RWPE1 (cell line): ENCODE results near the gene KIRREL3.

Experiments used
- CTCF ChIA-PET: fragments of 350-600 bp; sonication (Branson Sonifier 250); formaldehyde crosslinking; extraction: SDS; loops from one replicate; lab custom pipeline; 2021; lab: Yijun Ruan, JAX
- POLR2A ChIA-PET: fragments of 400-600 bp; formaldehyde crosslinking; extraction: SDS; loops from one replicate; lab custom pipeline; 2020; ENCODE audit warnings: antibody characterized with exemption; ENCODE audit not compliant: low non-redundant PET; lab: Yijun Ruan, JAX
- DNase-seq: peaks from one replicate; pipeline ENCODE4 v3.0.0; 2012; ENCODE audit warnings: low spot score
- H3K27ac ChIP-seq: fragments of 450-650 bp; 2 replicates; pipeline ENCODE4 v1.5.1; 2017
- CTCF ChIP-seq: fragments of 450-650 bp; conservative IDR thresholded peaks from 2 replicates; pipeline ENCODE4 v1.5.1; 2017; ENCODE audit warnings: low read depth, mild to moderate bottlenecking

Gene KIRREL3

DNA sequence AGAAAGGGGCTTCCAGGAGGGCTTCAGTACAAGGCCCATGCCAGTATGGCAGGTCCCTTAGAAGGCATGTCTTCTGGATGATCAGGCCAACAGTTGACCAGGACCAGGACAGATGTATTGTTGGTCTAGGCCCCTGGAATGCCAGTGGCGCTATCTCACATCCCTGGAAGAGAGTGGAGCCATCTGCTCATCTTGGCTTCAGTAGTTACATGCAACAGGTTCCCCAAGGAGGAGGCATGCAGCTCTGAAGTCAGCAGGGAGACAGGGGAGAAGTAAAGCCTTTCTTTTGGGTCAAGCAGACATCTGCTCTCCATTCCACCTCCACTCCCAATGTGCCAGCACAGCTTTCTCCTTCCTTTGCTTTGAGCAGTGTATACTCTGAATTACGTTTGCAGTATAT lies 244.1 kb downstream of the KIRREL3 start:
- CTCF ChIA-PET, result interaction anchor here (0.5 kb wide), 1 partner anchor 784 kb away, joined by 15 read pairs; no protein-coding TSS in a partner anchor
- no peak overlapping the region for H3K27ac ChIP-seq
- TF ChIP-seq CTCF, result no peak
- POLR2A ChIA-PET, result no interaction called here
- DNase-seq, result no peak

GRCh38 chr11:126755526-126755925 lies 245.0 kb downstream of the KIRREL3 start:
- CTCF ChIA-PET, result no interaction called here
- TF ChIP-seq CTCF, result no peak
- POLR2A ChIA-PET, result no interaction called here
- DNase-seq, result no peak
- no peak overlapping the region for H3K27ac ChIP-seq

DNA sequence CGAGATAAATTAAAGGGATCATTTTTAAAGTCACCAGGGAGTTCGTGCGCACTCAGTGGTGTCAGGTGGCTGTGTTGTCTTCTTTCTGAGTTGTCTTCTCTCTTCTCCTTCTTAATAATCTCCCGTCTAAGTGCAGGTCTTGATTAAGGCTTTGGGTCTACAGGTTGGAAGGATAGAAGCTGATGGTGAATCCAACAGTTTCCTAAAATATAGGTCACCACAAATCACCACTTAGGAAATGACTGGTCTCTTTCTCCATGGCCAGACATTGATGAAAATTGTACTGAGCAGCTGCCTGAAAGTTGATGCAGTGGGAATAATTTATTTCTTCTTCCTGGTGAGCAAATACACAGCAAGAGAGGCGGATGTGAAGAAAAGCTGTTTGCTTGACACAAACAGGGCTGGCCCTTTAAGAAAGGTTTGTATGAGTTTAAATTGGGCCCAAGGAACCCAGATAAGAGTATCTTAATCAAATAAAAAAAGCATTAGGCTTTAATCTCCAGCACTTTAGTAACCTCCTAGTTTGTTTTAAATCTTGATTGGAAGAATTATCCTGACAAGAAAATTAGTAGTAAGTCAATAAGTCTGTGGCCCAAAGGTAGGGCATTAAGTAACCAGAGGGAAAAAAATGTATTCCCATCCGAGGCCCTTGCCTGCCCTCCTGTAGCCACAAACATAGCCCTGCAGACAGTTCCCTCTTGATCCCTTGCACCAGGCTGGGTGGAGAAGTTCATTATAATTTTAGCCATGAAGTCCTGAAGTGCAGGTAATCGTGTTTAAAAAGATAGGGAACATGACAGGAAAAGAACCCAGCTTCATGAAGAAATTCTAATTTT lies 245.8 kb downstream of the KIRREL3 start:
- ChIA-PET CTCF (no interaction called here), POLR2A (no interaction called here)
- TF ChIP-seq CTCF, result no peak
- no peak overlapping the region for H3K27ac ChIP-seq
- no peak for DNase-seq

DNA sequence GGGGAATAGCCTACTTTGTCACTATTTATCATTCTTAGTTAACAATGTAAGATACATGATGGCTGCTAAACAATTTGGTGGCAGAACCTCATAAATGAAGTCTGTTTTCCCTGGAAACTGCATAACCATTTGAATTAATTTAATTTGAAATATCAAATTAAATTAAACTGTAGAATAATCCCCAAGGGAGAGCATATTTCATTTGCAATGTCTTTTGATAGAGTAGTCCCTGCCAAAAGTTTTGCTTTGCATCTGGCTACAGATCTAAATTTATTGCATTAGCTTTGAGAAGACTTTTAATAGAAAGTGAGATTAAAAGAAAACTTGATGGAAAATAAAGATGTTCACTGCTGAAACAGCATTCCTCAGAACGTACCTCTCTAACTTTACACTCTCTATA lies 246.6 kb downstream of the KIRREL3 start:
- TF ChIP-seq CTCF, result no peak
- ChIA-PET POLR2A (no interaction called here), CTCF (no interaction called here)
- DNase-seq, result no peak
- no peak overlapping the region for H3K27ac ChIP-seq

GRCh38 chr11:126751242-126751641 lies 249.3 kb downstream of the KIRREL3 start:
- ChIA-PET POLR2A (interaction anchor here (0.7 kb wide), 1 partner anchor 23 kb away, joined by 3 read pairs; no protein-coding TSS in a partner anchor), CTCF (no interaction called here)
- DNase-seq, result no peak

GRCh38 chr11:126748793-126749192 lies 251.8 kb downstream of the KIRREL3 start:
- no peak for TF ChIP-seq CTCF
- H3K27ac ChIP-seq, result no peak overlapping the region
- POLR2A ChIA-PET, result no interaction called here
- no peak for DNase-seq
- CTCF ChIA-PET, result no interaction called here

More at GRCh38 chr11:126751242-126751641, 249.3 kb downstream of the KIRREL3 start:
- H3K27ac ChIP-seq, result no peak overlapping the region
- TF ChIP-seq CTCF, result no peak
